Gastrocnemius medialis (tissue), 4 donors: ENCODE results near the gene TNRC6A. TPM values are rescaled to one million over a fixed set of nuclear protein-coding genes. Genes with fewer than 3 reads are reported as not detected.

Experiments used
- ATAC-seq, 2 donors: fragments of 150-250 bp; one replicate each; pipeline ENCODE4 v1.9.1; 2016
- DNase-seq, 2 donors: peaks; one replicate each; pipeline ENCODE4 v3.0.0-alpha.2; 2019
- H3K27ac ChIP-seq, 4 donors: fragments of 200-600 bp; sonication (generic); 1 replicate in 1 of 4; 2 replicates in 3 of 4; pipeline ENCODE4 v1.5.1; 2016 to 2018; ENCODE audit warnings: mild to moderate bottlenecking in 2 of 4, moderate library complexity in 1 of 4
- H3K27me3 ChIP-seq, 3 donors: fragments of 200-600 bp; sonication (generic) in 2 of 3; 1 replicate in 1 of 3; 2 replicates in 2 of 3; pipeline versions ENCODE4 v1.5.1 to v1.6.0; 2016 to 2019; ENCODE audit warnings: mild to moderate bottlenecking in 1 of 3, moderate library complexity in 1 of 3
- H3K36me3 ChIP-seq, 2 donors: fragments of 200-600 bp; sonication (generic) in 1 of 2; one replicate each; pipeline ENCODE4 v1.5.1; 2017 to 2018
- H3K4me1 ChIP-seq, 2 donors: fragments of 200-600 bp; sonication (generic) in 1 of 2; one replicate each; pipeline ENCODE4 v1.5.1; 2016 to 2017; ENCODE audit warnings: mild to moderate bottlenecking in 2 of 2
- H3K4me3 ChIP-seq, 4 donors: fragments of 200-600 bp; sonication (generic) in 3 of 4; 1 replicate in 1 of 4; 2 replicates in 3 of 4; pipeline ENCODE4 v1.5.1; 2016 to 2019; ENCODE audit warnings: mild to moderate bottlenecking in 2 of 4
- H3K9me3 ChIP-seq, 3 donors: fragments of 200-600 bp; sonication (generic) in 2 of 3; 1 replicate in 1 of 3; 2 replicates in 2 of 3; pipeline ENCODE4 v1.5.1; 2016 to 2019
- CTCF ChIP-seq, 5 experiments: fragments of 450-650 bp in 3 of 5; fragments of 200-600 bp in 2 of 5; sonication (generic) in 2 of 5; IDR thresholded peaks in 4 of 5; conservative IDR thresholded peaks in 1 of 5; 1 replicate in 4 of 5; 2 replicates in 1 of 5; pipeline ENCODE4 v1.5.1; 2016 to 2019; ENCODE audit warnings: antibody characterized with exemption in 5 of 5, mild to moderate bottlenecking in 3 of 5, moderate library complexity in 3 of 5
- POLR2A ChIP-seq, 2 donors: fragments of 450-650 bp; IDR thresholded peaks; one replicate each; pipeline ENCODE4 v1.6.1; 2017; ENCODE audit warnings: antibody characterized with exemption in 2 of 2, mild to moderate bottlenecking in 2 of 2, moderate library complexity in 2 of 2
- in situ Hi-C, 4 donors: fragments of 200-750 bp; cut with MboI; loops; one replicate each; pipeline versions ENCODE4 v1.15.0 to v1.8.0; 2017; ENCODE audit warnings: low sequenced_read_pairs in 4 of 4
- intact Hi-C: fragments of 100-400 bp; cut with DNase I; formaldehyde crosslinking; loops from one replicate; pipeline ENCODE4 v1.15.1; 2023; ENCODE audit warnings: low total_unique reads
- total RNA-seq, 4 donors: library from RNA; depleted of rRNA; stranded (reverse); fragments of >200 nt; gene quantifications; one replicate each; pipeline versions ENCODE4 v1.1.0 to v1.2.3, GENCODE V29; 2016

Gene TNRC6A
- total RNA-seq, 4 donors from 2014 or later = 16.9 to 26.0 (median 23.1) TPM

- Histone ChIP-seq H3K27me3 (no peaks in the 10 kb centered on the region), H3K9me3 (no peaks in the 10 kb centered on the region), H3K4me1 (no peaks in the 10 kb centered on the region), H3K27ac (no peak overlapping the region), H3K36me3 (no peaks in the 10 kb centered on the region), H3K4me3 (no peak overlapping the region)
- DNase-seq = no peak
- ATAC-seq = no peak
- intact Hi-C loops = no loop called here
- in situ Hi-C loops = no loop called here
- TF ChIP-seq POLR2A (IDR thresholded peaks at IDR 0.05) (no peak), CTCF (IDR thresholded peaks at IDR 0.05 in 4 of 5, conservative IDR thresholded peaks at IDR 0.05 in 1 of 5) (no peak)
Measured at GRCh38 chr16:24717411-24717810, 12.0 kb upstream of the TNRC6A start.

DNA sequence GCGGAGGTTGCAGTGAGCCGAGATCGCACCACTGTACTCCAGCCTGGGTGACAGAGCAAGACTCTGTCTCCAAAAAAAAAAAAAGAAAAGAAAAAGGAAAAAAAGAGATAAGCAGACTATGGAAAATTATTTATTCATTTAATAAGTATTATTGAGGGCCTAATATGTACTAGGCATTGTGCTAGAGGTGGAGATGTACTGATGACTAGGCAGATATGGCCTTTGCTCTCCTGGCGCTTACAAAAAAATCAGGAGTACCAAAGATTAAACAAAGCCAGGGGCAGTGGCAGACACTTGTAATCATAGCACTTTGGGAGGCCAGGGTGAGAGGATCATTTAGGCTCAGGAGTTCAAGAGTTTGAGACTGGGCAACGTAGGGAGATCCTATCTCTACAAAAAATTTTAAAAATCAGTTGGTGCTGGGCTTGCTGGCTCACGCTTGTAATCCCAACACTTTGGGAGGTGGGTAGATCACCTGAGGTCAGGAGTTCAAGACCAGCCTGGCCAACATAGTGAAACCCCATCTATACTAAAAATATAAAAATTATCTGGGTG, 10.4 kb upstream of the TNRC6A start:
- no peak overlapping the region for H3K4me3 ChIP-seq
- no peak for ATAC-seq
- DNase-seq = no peak
- no peaks in the 10 kb centered on the region for H3K9me3 ChIP-seq
- H3K27ac ChIP-seq = no peak overlapping the region
- H3K27me3 ChIP-seq = no peaks in the 10 kb centered on the region
- no peaks in the 10 kb centered on the region for H3K4me1 ChIP-seq
- TF ChIP-seq CTCF (IDR thresholded peaks at IDR 0.05 in 4 of 5, conservative IDR thresholded peaks at IDR 0.05 in 1 of 5) (no peak), POLR2A (IDR thresholded peaks at IDR 0.05) (no peak)
- in situ Hi-C loops (no loop called here), intact Hi-C loops (no loop called here)
- no peaks in the 10 kb centered on the region for H3K36me3 ChIP-seq

- Histone ChIP-seq H3K27ac (no peak overlapping the region), H3K4me1 (no peaks in the 10 kb centered on the region), H3K4me3 (no peak overlapping the region), H3K27me3 (no peaks in the 10 kb centered on the region), H3K36me3 (no peaks in the 10 kb centered on the region), H3K9me3 (no peaks in the 10 kb centered on the region)
- in situ Hi-C loops (no loop called here), intact Hi-C loops (no loop called here)
- no peak for ATAC-seq
- TF ChIP-seq CTCF (IDR thresholded peaks at IDR 0.05 in 4 of 5, conservative IDR thresholded peaks at IDR 0.05 in 1 of 5) = no peak
- no peak for TF ChIP-seq POLR2A (IDR thresholded peaks at IDR 0.05)
- DNase-seq = no peak
Measured at GRCh38 chr16:24721830-24722238, 7.6 kb upstream of the TNRC6A start.

DNA sequence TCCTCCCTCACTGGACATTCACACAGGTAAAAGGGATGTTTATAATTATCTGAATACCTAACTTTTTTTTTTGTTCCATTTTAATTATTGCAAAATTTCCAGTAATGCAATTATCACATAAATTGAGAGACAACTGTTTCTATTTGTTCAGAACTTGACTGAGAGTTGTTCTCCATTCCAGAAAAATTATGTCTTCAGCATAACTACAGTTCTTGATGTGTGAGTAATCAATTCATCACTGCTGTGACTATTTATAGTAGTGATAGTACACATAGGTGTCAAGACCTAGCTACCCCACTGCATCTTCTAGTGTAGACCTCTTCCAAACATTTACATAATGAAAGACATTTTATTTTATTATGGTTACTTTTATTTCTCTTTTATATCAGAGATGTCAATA, 5.8 kb upstream of the TNRC6A start:
- no peak for TF ChIP-seq CTCF (IDR thresholded peaks at IDR 0.05 in 4 of 5, conservative IDR thresholded peaks at IDR 0.05 in 1 of 5)
- TF ChIP-seq POLR2A (IDR thresholded peaks at IDR 0.05) = no peak
- H3K27me3 ChIP-seq = no peaks in the 10 kb centered on the region
- H3K36me3 ChIP-seq = no peaks in the 10 kb centered on the region
- ATAC-seq (no peak), DNase-seq (no peak)
- no peak overlapping the region for H3K4me3 ChIP-seq
- in situ Hi-C loops (no loop called here), intact Hi-C loops (no loop called here)
- no peak overlapping the region for H3K27ac ChIP-seq
- H3K9me3 ChIP-seq = no peaks in the 10 kb centered on the region
- H3K4me1 ChIP-seq = peaks cover 1% of the 10 kb centered on the region in 2 donors

DNA sequence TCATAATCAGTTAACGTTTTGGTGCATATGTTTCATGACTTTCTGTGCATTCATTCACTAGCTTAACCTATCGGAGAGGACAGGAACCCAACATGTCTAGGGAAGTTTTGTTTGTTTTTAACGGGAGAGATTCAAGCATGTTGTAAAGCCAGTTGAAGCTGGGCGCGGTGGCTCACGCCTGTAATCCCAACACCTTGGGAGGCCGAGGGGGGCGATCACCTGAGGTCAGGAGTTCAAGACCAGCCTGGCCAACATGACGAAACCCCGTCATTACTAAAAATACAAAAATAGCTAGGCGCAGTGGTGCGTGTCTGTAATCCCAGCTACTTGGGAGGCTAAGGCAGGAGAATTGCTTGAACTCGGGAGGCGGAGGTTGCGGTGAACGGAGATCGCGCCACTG, 1.4 kb upstream of the TNRC6A start:
- in situ Hi-C loops = no loop called here
- no peak for TF ChIP-seq CTCF (IDR thresholded peaks at IDR 0.05 in 4 of 5, conservative IDR thresholded peaks at IDR 0.05 in 1 of 5)
- no peak for TF ChIP-seq POLR2A (IDR thresholded peaks at IDR 0.05)
- Histone ChIP-seq H3K27ac (no peak overlapping the region), H3K9me3 (no peaks in the 10 kb centered on the region), H3K36me3 (peaks cover 0 to 4% of the 10 kb centered on the region in 2 donors), H3K4me3 (no peak overlapping the region), H3K27me3 (no peaks in the 10 kb centered on the region), H3K4me1 (peaks cover 26 to 29% of the 10 kb centered on the region in 2 donors)
- intact Hi-C loops = loop anchor here (2.0 kb wide), 2 partner anchors 49 to 383 kb away; partner anchors contain the start of gene LCMT1
- ATAC-seq = no peak
- no peak for DNase-seq
